PC-9 (cell line): Measurements from ENCODE around the gene DLD. TPM values are rescaled to one million over a fixed set of nuclear protein-coding genes. Genes with fewer than 3 reads are reported as not detected.
"Not testable (repeated sequence)": the region's sequence is repeated elsewhere in the genome, so short reads cannot be mapped to it uniquely, and the experiment has no call there.

ENCODE experiments used
- BruUV-seq: library from RNA; stranded (reverse); fragments of 400-500 nt; replicated peaks from 2 replicates; lab custom pipeline; 2021; lab: Mats Ljungman, UMichigan
- CTCF ChIA-PET: fragments of 300-600 bp; sonication (Branson Sonifier 250); formaldehyde crosslinking; loops from one replicate; lab custom pipeline; 2022; ENCODE audit warnings: antibody characterized with exemption; lab: Charles Lee
- POLR2A ChIA-PET: fragments of 300-600 bp; sonication (Branson Sonifier 250); formaldehyde crosslinking; loops from one replicate; lab custom pipeline; 2022; ENCODE audit warnings: antibody characterized with exemption; ENCODE audit not compliant: unreplicated experiment; lab: Charles Lee
- DNase-seq, 2 experiments: peaks; one replicate each; pipeline versions ENCODE4 v3.0.0 to v3.0.0-alpha.2; 2015 to 2022; ENCODE audit warnings: mixed read lengths in 1 of 2
- H2AFZ ChIP-seq: fragments of 200-600 bp; sonication (generic); 2 replicates; pipeline ENCODE4 v1.8.1; 2017; ENCODE audit warnings: antibody characterized with exemption
- H3F3A ChIP-seq: fragments of 200-600 bp; sonication (generic); 2 replicates; pipeline ENCODE4 v1.8.1; 2017; ENCODE audit warnings: antibody characterized with exemption, mild to moderate bottlenecking, low read depth; ENCODE audit not compliant: insufficient read depth
- H3K27ac ChIP-seq: fragments of 200-600 bp; sonication (generic); 2 replicates; pipeline ENCODE4 v1.6.1; 2016; ENCODE audit warnings: mixed run types
- H3K27me3 ChIP-seq: fragments of 200-600 bp; sonication (generic); 2 replicates; pipeline ENCODE4 v1.6.1; 2016; ENCODE audit warnings: low read depth, mixed run types; ENCODE audit not compliant: insufficient read depth
- H3K36me3 ChIP-seq: fragments of 200-600 bp; sonication (generic); 2 replicates; pipeline ENCODE4 v1.6.1; 2016; ENCODE audit warnings: low read depth, mixed run types
- H3K4me1 ChIP-seq: fragments of 200-600 bp; sonication (generic); replicated peaks from 2 replicates; pipeline ENCODE4 v1.6.1; 2016; ENCODE audit warnings: mixed run types; ENCODE audit not compliant: insufficient read depth
- H3K4me2 ChIP-seq: fragments of 200-600 bp; sonication (generic); 2 replicates; pipeline ENCODE4 v1.6.1; 2017; ENCODE audit warnings: mixed run types
- H3K4me3 ChIP-seq: fragments of 200-600 bp; sonication (generic); 2 replicates; pipeline ENCODE4 v1.6.1; 2016; ENCODE audit warnings: mixed run types
- H3K79me2 ChIP-seq: fragments of 200-600 bp; sonication (generic); 2 replicates; pipeline ENCODE4 v1.6.1; 2017; ENCODE audit warnings: low read depth, mixed run types
- H3K9me2 ChIP-seq: fragments of 200-600 bp; sonication (generic); 2 replicates; pipeline ENCODE4 v1.8.1; 2017; ENCODE audit warnings: mild to moderate bottlenecking; ENCODE audit not compliant: insufficient read depth
- H3K9me3 ChIP-seq: fragments of 200-600 bp; sonication (generic); 2 replicates; pipeline ENCODE4 v1.8.1; 2016; ENCODE audit warnings: low read depth; ENCODE audit not compliant: insufficient read depth
- H4K20me1 ChIP-seq: fragments of 200-600 bp; sonication (generic); 2 replicates; pipeline ENCODE4 v1.8.1; 2017; ENCODE audit not compliant: insufficient read depth
- EZH2 ChIP-seq: fragments of 200-600 bp; sonication (generic); IDR thresholded peaks from 2 replicates; pipeline ENCODE4 v1.8.0; 2017; ENCODE audit warnings: antibody characterized with exemption, low read depth
- intact Hi-C: fragments of 100-400 bp; cut with micrococcal nuclease; formaldehyde crosslinking; loops from one replicate; pipeline ENCODE4 v1.10.0; 2022; ENCODE audit not compliant: unreplicated experiment
- total RNA-seq: library from RNA; stranded (reverse); gene quantifications from 2 replicates; pipeline ENCODE4 v1.2.3, GENCODE V29; 2021
- TF ChIP-seq, protein P1 (sequence below): fragments of 200-600 bp; sonication (generic); conservative IDR thresholded peaks from 2 replicates; pipeline ENCODE4 v1.6.1; 2017; ENCODE audit warnings: mixed run types, antibody characterized with exemption, mild to moderate bottlenecking, moderate library complexity

Gene DLD
- total RNA-seq, 1 experiment from 2014 or later: 157 TPM

DNA sequence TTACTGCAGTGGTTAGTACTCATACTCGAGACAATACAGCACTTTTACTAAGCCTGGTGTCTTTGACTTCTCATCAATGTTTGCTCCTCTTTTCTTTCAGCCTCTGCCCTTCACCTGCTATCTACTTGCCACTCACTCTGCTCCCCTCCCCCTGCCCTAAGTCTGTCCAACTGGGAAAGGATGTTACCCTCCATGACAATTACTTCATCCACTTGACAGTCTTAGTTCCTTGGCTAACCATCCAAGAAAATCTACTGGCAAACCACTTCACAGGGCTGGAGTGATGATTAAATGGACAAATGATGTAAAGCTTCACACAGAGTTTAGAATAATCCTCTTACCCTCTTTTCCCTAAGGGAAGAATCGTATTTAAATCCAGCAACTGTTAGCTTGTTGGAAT, 8.2 kb upstream of the DLD start:
- Histone ChIP-seq H3K9me3 (no peaks in the 10 kb centered on the region), H3K27me3 (no peaks in the 10 kb centered on the region), H4K20me1 (no peaks in the 10 kb centered on the region), H3K4me3 (no peak overlapping the region), H2AFZ (no peak overlapping the region), H3K36me3 (no peaks in the 10 kb centered on the region), H3K9me2 (no peaks in the 10 kb centered on the region), H3K4me1 (peaks cover 13% of the 10 kb centered on the region; the same call in 1 of the 2 replicates), H3K4me2 (no peak overlapping the region), H3K27ac (no peak overlapping the region), H3K79me2 (no peaks in the 10 kb centered on the region), H3F3A (peaks cover 3% of the 10 kb centered on the region; the same call in 1 of the 2 replicates)
- no peak for TF ChIP-seq EZH2
- TF ChIP-seq, protein P1, sequence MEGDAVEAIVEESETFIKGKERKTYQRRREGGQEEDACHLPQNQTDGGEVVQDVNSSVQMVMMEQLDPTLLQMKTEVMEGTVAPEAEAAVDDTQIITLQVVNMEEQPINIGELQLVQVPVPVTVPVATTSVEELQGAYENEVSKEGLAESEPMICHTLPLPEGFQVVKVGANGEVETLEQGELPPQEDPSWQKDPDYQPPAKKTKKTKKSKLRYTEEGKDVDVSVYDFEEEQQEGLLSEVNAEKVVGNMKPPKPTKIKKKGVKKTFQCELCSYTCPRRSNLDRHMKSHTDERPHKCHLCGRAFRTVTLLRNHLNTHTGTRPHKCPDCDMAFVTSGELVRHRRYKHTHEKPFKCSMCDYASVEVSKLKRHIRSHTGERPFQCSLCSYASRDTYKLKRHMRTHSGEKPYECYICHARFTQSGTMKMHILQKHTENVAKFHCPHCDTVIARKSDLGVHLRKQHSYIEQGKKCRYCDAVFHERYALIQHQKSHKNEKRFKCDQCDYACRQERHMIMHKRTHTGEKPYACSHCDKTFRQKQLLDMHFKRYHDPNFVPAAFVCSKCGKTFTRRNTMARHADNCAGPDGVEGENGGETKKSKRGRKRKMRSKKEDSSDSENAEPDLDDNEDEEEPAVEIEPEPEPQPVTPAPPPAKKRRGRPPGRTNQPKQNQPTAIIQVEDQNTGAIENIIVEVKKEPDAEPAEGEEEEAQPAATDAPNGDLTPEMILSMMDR: no peak
- DNase-seq: no peak
- intact Hi-C loops: no loop called here
- CTCF ChIA-PET: no interaction called here
- POLR2A ChIA-PET: no interaction called here
- no TSS peak for BruUV-seq

DNA sequence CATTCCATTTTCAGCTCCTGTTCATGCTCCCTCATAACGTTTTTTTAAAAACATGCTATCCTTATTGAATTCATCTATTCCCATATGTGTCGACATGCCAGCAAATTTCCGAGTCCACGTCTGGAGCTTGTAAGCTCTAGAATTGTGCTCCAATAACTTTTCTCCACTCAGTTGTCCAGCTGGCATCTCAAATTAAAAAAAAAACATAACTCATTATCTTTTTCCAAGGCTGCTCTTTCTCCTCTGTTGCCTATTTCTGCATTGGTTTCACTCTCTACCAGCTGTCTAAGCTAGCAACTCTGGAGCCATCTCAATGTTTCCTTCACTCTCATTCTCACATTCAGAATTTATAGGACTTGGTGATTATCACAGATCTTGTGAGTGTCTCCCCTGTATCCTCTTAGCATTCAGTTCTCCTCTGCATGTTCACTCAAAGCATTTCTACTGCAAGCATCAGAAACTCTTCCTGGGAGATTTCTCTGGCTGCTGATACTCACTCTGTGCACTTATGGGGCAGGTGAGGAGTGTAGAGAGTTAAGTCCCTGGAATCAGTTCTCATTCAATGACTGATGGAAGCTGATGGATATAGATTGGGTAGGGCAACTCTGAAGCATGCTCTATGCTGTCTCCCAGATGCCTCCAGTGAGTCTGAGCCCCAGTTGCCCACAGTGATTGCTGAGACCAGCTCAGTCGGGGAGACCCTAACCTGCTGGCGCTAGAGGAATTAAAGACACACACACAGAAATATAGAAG, 6.7 kb upstream of the DLD start:
- H3K27ac ChIP-seq: no peak overlapping the region
- H3K4me2 ChIP-seq: no peak overlapping the region
- no peaks in the 10 kb centered on the region for H3K9me2 ChIP-seq
- no peak overlapping the region for H2AFZ ChIP-seq
- TF ChIP-seq, protein P1: no peak
- CTCF ChIA-PET: no interaction called here
- POLR2A ChIA-PET: no interaction called here
- no peak for DNase-seq
- H3K4me1 ChIP-seq: peaks cover 4% of the 10 kb centered on the region; the same call in 1 of the 2 replicates
- no peaks in the 10 kb centered on the region for H3K79me2 ChIP-seq
- H4K20me1 ChIP-seq: no peaks in the 10 kb centered on the region
- peaks cover 3% of the 10 kb centered on the region; the same call in 1 of the 2 replicates for H3F3A ChIP-seq
- H3K36me3 ChIP-seq: no peaks in the 10 kb centered on the region
- BruUV-seq: no TSS peak
- H3K9me3 ChIP-seq: no peaks in the 10 kb centered on the region
- H3K4me3 ChIP-seq: no peak overlapping the region
- H3K27me3 ChIP-seq: no peaks in the 10 kb centered on the region
- intact Hi-C loops: no loop called here

DNA sequence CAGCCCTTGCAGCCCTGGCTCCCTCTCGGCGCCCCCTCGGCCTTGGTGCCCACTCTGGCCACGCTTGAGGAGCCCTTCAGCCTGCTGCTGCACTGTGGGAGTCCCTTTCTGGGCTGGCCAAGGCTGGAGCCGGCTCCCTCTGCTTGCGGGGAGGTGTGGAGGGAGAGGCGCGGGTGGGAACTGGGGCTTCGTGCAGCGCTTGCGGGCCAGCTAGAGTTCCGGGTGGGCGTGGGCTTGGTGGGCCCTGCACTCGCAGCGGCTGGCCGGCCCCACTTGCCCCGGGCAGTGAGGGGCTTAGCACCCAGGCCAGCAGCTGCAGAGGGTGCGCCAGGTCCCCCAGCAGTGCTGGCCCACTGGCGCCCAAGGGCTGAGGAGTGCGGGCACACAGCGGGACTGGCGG, 3.2 kb upstream of the DLD start:
- POLR2A ChIA-PET, H3F3A ChIP-seq, H3K36me3 ChIP-seq, H3K27me3 ChIP-seq, H3K4me2 ChIP-seq, H2AFZ ChIP-seq, BruUV-seq, H3K9me3 ChIP-seq, DNase-seq, intact Hi-C loops, H3K4me3 ChIP-seq, H4K20me1 ChIP-seq, H3K9me2 ChIP-seq, H3K27ac ChIP-seq: not testable (repeated sequence)
- CTCF ChIA-PET: interaction anchor here (0.5 kb wide), 1 partner anchor 10 kb away, joined by 4 read pairs; no protein-coding TSS in a partner anchor
- H3K79me2 ChIP-seq: peaks cover 12% of the 10 kb centered on the region
- H3K4me1 ChIP-seq: peaks cover 12% of the 10 kb centered on the region
